Tibial artery (tissue), 4 donors: ENCODE measurements around the gene CDH26.

Source experiments
- DNase-seq, 2 donors: peaks; one replicate each; pipeline ENCODE4 v3.0.0-alpha.2; 2019
- H3K27ac ChIP-seq, 2 donors: fragments of 200-600 bp; sonication (generic) in 1 of 2; 1 replicate in 1 of 2; 2 replicates in 1 of 2; pipeline ENCODE4 v1.5.1; 2018 to 2019; ENCODE audit warnings: mild to moderate bottlenecking in 1 of 2
- H3K27me3 ChIP-seq, 2 donors: fragments of 200-600 bp; sonication (generic) in 1 of 2; one replicate each; pipeline versions ENCODE4 v1.5.1 to v1.6.0; 2016 to 2019
- H3K36me3 ChIP-seq, 3 donors: fragments of 200-600 bp; sonication (generic) in 2 of 3; one replicate each; pipeline ENCODE4 v1.5.1; 2016 to 2019; ENCODE audit warnings: mild to moderate bottlenecking in 2 of 3
- H3K4me1 ChIP-seq, 4 donors: fragments of 200-600 bp; sonication (generic) in 2 of 4; 1 replicate in 3 of 4; 2 replicates in 1 of 4; pipeline ENCODE4 v1.5.1; 2016 to 2019
- H3K4me3 ChIP-seq, 2 donors: fragments of 200-600 bp; sonication (generic) in 1 of 2; 1 replicate in 1 of 2; 2 replicates in 1 of 2; pipeline ENCODE4 v1.5.1; 2018 to 2019; ENCODE audit warnings: mild to moderate bottlenecking in 2 of 2
- H3K9me3 ChIP-seq, 3 donors: fragments of 200-600 bp; sonication (generic) in 1 of 3; one replicate each; pipeline ENCODE4 v1.5.1; 2016 to 2019
- CTCF ChIP-seq, 2 experiments: fragments of 200-600 bp in 1 of 2; fragments of 450-650 bp in 1 of 2; IDR thresholded peaks; one replicate each; pipeline ENCODE4 v1.5.1; 2017 to 2019; ENCODE audit warnings: antibody characterized with exemption in 2 of 2, mild to moderate bottlenecking in 1 of 2, moderate library complexity in 1 of 2
- intact Hi-C: fragments of 100-400 bp; cut with DNase I; formaldehyde crosslinking; loops from one replicate; pipeline ENCODE4 v1.15.0; 2023; ENCODE audit warnings: low total_unique reads

CDH26 gene

DNA sequence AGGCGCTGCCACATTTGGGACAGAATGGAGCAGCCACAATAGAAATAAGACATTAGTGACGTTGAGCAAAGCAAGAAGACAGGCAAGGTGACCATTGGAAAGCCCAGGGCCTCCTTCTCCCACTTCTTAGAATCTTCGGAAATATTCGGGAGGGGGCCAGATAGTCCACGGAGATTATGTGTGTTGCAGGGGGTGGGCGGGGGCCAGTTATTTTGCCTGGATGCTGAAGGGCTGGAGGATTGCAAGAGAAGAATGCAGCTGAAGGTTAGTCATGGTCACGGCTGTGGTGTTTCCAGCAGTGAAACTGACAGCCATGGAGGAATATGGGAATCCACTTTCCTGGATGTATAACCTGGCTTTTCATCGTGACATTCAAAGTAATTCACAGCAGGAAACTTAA, 88.6 kb downstream of the CDH26 start:
- H3K9me3 ChIP-seq, result no peaks in the 10 kb centered on the region
- H3K36me3 ChIP-seq, result no peaks in the 10 kb centered on the region
- H3K27me3 ChIP-seq, result peaks cover 0 to 4% of the 10 kb centered on the region in 2 donors
- H3K4me1 ChIP-seq, result no peaks in the 10 kb centered on the region
- intact Hi-C loops, result no loop called here
- DNase-seq, result no peak
- H3K27ac ChIP-seq, result no peak overlapping the region
- no peak for TF ChIP-seq CTCF (IDR thresholded peaks at IDR 0.05)
- H3K4me3 ChIP-seq, result no peak overlapping the region

GRCh38 chr20:60048634-60049521, 90.7 kb downstream of the CDH26 start:
- TF ChIP-seq CTCF (IDR thresholded peaks at IDR 0.05), result no peak
- H3K9me3 ChIP-seq, result no peaks in the 10 kb centered on the region
- no peak overlapping the region for H3K27ac ChIP-seq
- H3K27me3 ChIP-seq, result peaks cover 0 to 23% of the 10 kb centered on the region in 2 donors
- intact Hi-C loops, result no loop called here
- H3K36me3 ChIP-seq, result no peaks in the 10 kb centered on the region
- H3K4me1 ChIP-seq, result no peaks in the 10 kb centered on the region
- no peak for DNase-seq
- H3K4me3 ChIP-seq, result no peak overlapping the region

DNA sequence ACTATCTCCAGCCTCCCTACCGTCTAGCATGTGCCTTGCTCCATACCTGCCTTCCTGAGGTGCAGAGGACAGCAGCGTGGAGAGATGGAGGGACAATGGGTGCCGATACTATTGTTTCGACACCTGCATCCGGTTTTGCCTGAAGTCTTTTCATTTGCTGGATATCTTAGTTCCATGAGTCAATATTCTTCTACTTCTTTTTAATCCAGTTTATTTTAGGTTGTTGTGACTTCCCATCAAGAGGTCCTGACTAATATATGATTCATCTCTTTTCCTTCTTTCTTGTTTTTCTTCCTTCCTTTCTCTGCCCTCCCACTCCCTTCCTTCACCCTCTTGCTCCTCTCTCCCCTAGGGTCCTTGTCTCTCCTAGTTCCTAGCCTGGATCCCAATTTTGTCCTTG, 91.4 kb downstream of the CDH26 start:
- TF ChIP-seq CTCF (IDR thresholded peaks at IDR 0.05), result no peak
- H3K4me1 ChIP-seq, result no peaks in the 10 kb centered on the region
- no peak overlapping the region for H3K27ac ChIP-seq
- no peaks in the 10 kb centered on the region for H3K36me3 ChIP-seq
- DNase-seq, result no peak
- H3K27me3 ChIP-seq, result peaks cover 0 to 24% of the 10 kb centered on the region in 2 donors
- no peak overlapping the region for H3K4me3 ChIP-seq
- H3K9me3 ChIP-seq, result no peaks in the 10 kb centered on the region
- intact Hi-C loops, result no loop called here

GRCh38 chr20:60050193-60050947, 92.1 kb downstream of the CDH26 start:
- TF ChIP-seq CTCF (IDR thresholded peaks at IDR 0.05), result no peak
- DNase-seq, result no peak
- no peaks in the 10 kb centered on the region for H3K9me3 ChIP-seq
- H3K4me3 ChIP-seq, result no peak overlapping the region
- no peak overlapping the region for H3K27ac ChIP-seq
- intact Hi-C loops, result no loop called here
- H3K36me3 ChIP-seq, result no peaks in the 10 kb centered on the region
- H3K4me1 ChIP-seq, result no peaks in the 10 kb centered on the region
- H3K27me3 ChIP-seq, result peaks cover 0 to 29% of the 10 kb centered on the region in 2 donors

DNA sequence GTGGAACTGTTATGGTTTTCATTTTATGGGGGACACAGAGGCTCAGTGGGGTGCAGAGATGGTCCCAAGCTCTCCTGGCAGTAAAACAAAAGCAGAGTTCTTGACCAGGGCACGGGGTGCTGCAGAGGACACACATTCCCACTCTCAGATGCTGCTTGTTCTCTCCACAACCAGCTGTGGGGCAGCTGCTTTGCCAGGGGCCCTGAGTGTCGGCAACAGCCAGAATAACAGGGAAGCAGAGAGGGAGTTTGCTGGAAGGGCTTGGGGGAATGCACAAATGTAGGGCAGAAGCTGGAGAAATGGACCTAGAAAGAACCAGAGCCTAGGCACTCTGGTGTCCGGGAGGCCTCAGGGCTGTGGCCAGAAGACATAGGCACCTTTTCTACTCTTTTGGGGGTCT, 93.7 kb downstream of the CDH26 start:
- H3K27me3 ChIP-seq, result peaks cover 0 to 43% of the 10 kb centered on the region in 2 donors
- intact Hi-C loops, result no loop called here
- H3K27ac ChIP-seq, result no peak overlapping the region
- H3K4me1 ChIP-seq, result no peaks in the 10 kb centered on the region
- TF ChIP-seq CTCF (IDR thresholded peaks at IDR 0.05), result no peak
- no peak for DNase-seq
- H3K36me3 ChIP-seq, result no peaks in the 10 kb centered on the region
- H3K4me3 ChIP-seq, result no peak overlapping the region
- no peaks in the 10 kb centered on the region for H3K9me3 ChIP-seq
